Measurements from ENCODE around the gene TPPP2. TPM values are rescaled to one million over a fixed set of nuclear protein-coding genes. Genes with fewer than 3 reads are reported as not detected.

Gene TPPP2
- total RNA-seq, 1 donor = not detected

DNA sequence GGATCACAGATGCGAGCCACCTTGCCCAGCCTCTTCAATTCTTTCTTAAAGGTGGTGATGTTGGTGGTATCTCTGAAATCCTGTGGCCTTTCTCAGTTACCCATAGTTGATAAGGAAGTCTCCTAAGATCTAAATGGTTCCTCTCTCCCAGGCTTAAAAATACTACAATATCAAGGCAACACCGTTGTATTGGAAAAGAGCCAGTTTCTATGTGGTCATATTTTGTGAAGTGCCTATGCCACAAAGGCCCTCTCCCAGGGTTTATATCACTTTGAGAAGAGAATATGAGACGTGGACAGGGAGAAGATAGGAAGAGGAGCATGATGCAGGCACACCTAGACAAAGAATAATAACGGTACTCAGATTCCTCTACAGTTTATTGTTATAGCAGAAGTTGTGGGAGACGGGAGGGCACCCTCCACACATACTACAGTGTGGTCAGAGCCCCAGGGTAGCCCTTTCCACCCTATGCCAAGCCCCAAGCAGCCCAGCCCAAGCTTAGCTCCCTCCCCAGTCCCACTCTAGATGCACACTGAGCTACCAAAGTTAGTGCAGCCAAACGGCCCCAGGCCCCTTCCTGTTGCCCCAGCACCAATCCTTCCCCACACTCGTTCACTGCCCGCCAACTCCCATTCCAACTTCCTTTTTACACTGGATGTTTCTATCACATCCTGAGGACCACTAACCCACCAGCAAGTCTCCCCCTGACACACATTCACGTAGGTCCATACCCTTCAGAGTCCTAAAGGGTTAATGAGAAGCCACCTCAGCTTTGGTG is 13.4 kb upstream of the TPPP2 start:
- TF ChIP-seq, protein P1, sequence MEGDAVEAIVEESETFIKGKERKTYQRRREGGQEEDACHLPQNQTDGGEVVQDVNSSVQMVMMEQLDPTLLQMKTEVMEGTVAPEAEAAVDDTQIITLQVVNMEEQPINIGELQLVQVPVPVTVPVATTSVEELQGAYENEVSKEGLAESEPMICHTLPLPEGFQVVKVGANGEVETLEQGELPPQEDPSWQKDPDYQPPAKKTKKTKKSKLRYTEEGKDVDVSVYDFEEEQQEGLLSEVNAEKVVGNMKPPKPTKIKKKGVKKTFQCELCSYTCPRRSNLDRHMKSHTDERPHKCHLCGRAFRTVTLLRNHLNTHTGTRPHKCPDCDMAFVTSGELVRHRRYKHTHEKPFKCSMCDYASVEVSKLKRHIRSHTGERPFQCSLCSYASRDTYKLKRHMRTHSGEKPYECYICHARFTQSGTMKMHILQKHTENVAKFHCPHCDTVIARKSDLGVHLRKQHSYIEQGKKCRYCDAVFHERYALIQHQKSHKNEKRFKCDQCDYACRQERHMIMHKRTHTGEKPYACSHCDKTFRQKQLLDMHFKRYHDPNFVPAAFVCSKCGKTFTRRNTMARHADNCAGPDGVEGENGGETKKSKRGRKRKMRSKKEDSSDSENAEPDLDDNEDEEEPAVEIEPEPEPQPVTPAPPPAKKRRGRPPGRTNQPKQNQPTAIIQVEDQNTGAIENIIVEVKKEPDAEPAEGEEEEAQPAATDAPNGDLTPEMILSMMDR (IDR thresholded peaks at IDR 0.05; ENCODE audit: insufficient read depth, low read depth, low read length) = no peak
- no peak for DNase-seq (ENCODE audit: low read depth)

DNA sequence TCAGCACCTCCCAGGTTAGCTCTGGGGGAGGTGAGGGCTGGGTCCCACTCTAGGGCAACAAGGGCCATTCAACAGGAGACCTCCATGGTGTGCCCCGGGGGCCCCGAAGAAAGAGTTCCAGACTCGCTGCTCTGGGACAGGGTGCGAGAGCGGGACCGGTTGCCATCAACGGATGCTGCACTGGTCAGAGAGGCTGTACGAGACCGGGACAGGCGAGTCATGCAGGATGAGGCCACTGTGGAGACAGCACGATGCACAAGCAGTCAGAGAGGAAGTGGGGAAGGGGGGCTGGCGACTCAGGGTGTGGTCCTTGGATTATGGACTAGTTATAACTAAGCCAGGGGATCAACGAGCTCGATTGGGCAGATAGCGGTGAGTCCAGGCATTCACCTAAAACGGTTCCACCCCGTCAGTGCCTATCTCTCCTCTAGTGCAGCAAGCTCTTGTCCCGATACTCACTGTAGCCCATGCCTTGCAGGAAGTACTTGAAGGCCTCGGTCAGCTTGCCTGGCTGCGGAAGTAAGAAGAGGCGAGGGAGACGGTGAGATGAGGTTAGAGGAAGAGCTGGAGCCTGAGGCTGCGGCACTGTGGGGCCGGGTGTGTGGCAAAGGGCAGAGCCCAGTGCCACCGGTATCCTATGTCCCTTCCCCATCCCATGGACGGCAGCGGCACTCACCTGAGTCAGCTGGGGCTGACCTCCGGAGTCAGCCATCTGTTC is 12.3 kb upstream of the TPPP2 start:
- no peak overlapping the region for H3K4me3 ChIP-seq (ENCODE audit: low read depth, low read length)
- TF ChIP-seq, protein P1 (IDR thresholded peaks at IDR 0.05; ENCODE audit: insufficient read depth, low read depth, low read length) = no peak
- no peak for DNase-seq (ENCODE audit: low read depth)

More for the DNA sequence above, 13.4 kb upstream of the TPPP2 start:
- H3K4me3 ChIP-seq (ENCODE audit: low read depth, low read length) = no peak overlapping the region

DNA sequence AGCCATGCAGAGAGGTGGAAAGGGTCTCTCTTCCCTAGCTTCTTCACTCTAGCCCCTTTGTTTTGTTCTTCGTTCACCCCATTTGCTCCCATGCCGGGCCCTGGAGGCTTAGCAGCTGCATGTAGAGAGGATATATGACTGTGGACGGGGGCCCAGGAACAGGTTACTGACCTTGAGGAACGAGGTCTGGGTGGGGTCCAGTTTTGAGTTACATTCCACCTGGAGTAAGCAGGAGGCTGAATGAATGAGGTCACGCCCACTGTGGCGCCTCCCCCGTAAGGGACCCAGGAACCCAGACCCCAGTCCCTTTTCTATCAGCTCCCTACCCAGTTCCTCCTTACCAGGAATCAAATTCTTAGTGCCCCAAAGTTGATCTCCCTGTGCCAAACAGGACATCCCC is 11.7 kb upstream of the TPPP2 start:
- no peak for DNase-seq (ENCODE audit: low read depth)
- TF ChIP-seq, protein P1 (IDR thresholded peaks at IDR 0.05; ENCODE audit: insufficient read depth, low read depth, low read length) = no peak

DNA sequence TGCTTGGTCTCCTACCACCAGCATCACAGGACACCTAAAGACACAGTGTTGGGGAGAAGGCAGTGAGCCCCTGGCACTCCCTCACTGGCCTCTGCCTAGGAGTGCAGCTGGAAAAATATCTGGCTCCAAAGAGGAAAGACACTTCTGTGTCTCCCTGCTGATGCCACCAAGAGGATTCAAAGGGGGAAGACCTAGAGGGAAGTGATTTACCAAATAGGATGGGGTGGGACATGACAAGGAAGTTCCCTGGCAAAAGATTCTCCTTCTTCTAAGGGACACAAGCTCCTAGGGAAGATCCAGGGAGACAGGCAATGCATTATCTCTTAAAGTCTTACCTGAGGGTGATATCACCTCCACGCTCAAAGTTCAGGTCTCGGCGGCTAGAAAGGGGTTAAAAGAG is 11.2 kb upstream of the TPPP2 start:
- DNase-seq (ENCODE audit: low read depth) = no peak

More for the DNA sequence above, 11.7 kb upstream of the TPPP2 start:
- no peak overlapping the region for H3K4me3 ChIP-seq (ENCODE audit: low read depth, low read length)

DNA sequence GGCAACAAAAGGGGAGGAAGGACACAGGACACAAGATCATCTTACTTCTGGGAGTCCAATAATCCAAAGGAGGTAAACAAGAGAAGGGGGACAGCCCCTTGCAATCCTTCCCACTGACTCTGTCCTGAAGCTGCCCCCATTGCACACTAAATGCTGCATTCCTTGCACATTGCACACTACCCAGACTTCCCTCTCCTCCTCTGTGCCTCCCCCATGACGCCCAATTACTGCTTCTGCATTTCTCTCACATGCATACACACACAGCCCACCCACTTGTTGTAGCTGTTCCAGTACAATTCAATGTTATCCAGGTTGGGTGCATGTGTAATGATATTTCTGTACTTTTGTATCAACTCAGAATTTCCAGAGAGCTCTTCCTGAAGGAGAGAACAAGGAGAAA is 10.7 kb upstream of the TPPP2 start:
- TF ChIP-seq, protein P1 (IDR thresholded peaks at IDR 0.05; ENCODE audit: insufficient read depth, low read depth, low read length) = no peak
- H3K4me3 ChIP-seq (ENCODE audit: low read depth, low read length) = no peak overlapping the region
- no peak for DNase-seq (ENCODE audit: low read depth)

More for the DNA sequence above, 11.2 kb upstream of the TPPP2 start:
- TF ChIP-seq, protein P1 (IDR thresholded peaks at IDR 0.05; ENCODE audit: insufficient read depth, low read depth, low read length) = no peak
- H3K4me3 ChIP-seq (ENCODE audit: low read depth, low read length) = no peak overlapping the region

DNA sequence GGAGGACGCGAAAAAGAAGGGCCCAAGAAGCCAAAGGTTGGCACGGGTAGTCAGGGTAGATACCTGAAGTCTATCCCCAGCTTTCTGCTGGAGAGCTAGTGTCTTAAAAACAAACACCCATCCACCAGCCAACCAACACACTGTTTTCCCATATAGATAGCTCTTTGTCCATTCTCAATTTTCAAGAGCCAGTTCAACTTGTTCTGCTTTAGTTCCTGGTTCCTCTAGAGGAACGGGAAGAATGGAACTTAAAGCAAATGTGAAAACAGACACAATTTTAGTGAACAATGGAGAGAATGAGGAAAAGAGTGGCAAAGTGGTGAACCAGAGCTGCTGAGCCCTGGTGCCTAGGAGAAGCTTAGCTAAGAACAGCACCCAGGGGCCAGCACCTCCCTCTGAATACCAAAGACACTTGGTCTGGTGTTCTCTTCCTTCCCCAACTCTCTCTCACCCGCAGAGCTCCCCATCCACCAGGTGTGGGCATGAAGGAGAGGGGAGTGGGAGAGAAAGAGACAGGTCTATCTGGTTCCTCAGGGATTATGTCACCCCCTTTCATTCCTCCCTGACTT is 9.0 kb upstream of the TPPP2 start:
- no peak for DNase-seq (ENCODE audit: low read depth)
- no peak overlapping the region for H3K4me3 ChIP-seq (ENCODE audit: low read depth, low read length)
- TF ChIP-seq, protein P1 (IDR thresholded peaks at IDR 0.05; ENCODE audit: insufficient read depth, low read depth, low read length) = no peak

Data from fibroblast of villous mesenchyme (primary cell).